Measurements from ENCODE around the gene STX16.
A peak's percentile ranks its signal among the peaks of the same experiment; 100 is the strongest.

Gene STX16

GRCh38 chr20:58655328-58656107 is 4.4 kb downstream of the STX16 start:
- no peak for DNase-seq

- DNase-seq = no peak
Observed at GRCh38 chr20:58656831-58657230, 5.7 kb downstream of the STX16 start.

- DNase-seq = no peak
Observed at GRCh38 chr20:58657262-58657661, 6.2 kb downstream of the STX16 start.

GRCh38 chr20:58657986-58658385 is 6.9 kb downstream of the STX16 start:
- no peak for DNase-seq

- DNase-seq = no peak
Observed at GRCh38 chr20:58658760-58659159, 7.7 kb downstream of the STX16 start.

- DNase-seq = no peak
Observed at GRCh38 chr20:58659841-58660240, 8.8 kb downstream of the STX16 start.

- DNase-seq = peak; percentile 50 to 53
Observed at GRCh38 chr20:58660855-58661597, 9.9 kb downstream of the STX16 start.

GRCh38 chr20:58661598-58662473 is 10.8 kb downstream of the STX16 start:
- DNase-seq = no peak

GRCh38 chr20:58664331-58664730 is 13.2 kb downstream of the STX16 start:
- no peak for DNase-seq

- no peak for DNase-seq
Observed at GRCh38 chr20:58664883-58665282, 13.8 kb downstream of the STX16 start.

GRCh38 chr20:58665606-58666005 is 14.5 kb downstream of the STX16 start:
- DNase-seq = no peak

- DNase-seq = no peak
Observed at GRCh38 chr20:58666702-58667101, 15.6 kb downstream of the STX16 start.

GRCh38 chr20:58667975-58668374 is 16.9 kb downstream of the STX16 start:
- DNase-seq = no peak

GRCh38 chr20:58668901-58669286 is 17.8 kb downstream of the STX16 start:
- no peak for DNase-seq

GRCh38 chr20:58669287-58670006 is 18.4 kb downstream of the STX16 start:
- DNase-seq = no peak

- DNase-seq = no peak
Observed at GRCh38 chr20:58670102-58670501, 19.0 kb downstream of the STX16 start.

GRCh38 chr20:58670659-58671058 is 19.6 kb downstream of the STX16 start:
- DNase-seq = no peak

GRCh38 chr20:58673119-58673518 is 22.0 kb downstream of the STX16 start:
- no peak for DNase-seq

- no peak for DNase-seq
Observed at GRCh38 chr20:58675146-58675584, 24.1 kb downstream of the STX16 start.

GRCh38 chr20:58675641-58676040 is 24.6 kb downstream of the STX16 start:
- no peak for DNase-seq

- DNase-seq = no peak
Observed at GRCh38 chr20:58676161-58676560, 25.1 kb downstream of the STX16 start.

GRCh38 chr20:58677079-58677604 is 26.1 kb downstream of the STX16 start:
- no peak for DNase-seq

Measured in activated T-cell treated with anti-CD3 and anti-CD28 coated beads, Interleukin-2, amount 50 U/mL, for 48 hours (primary cell).